GM21447 (cell line): ENCODE measurements around the gene ATP6V0D1.

Experiments
- ATAC-seq: cut with Tn5 transposase; IDR thresholded peaks from one replicate; pipeline ENCODE4 v1.9.1; 2021; ENCODE audit not compliant: unreplicated experiment

Gene ATP6V0D1

GRCh38 chr16:67445913-67446907 lies 34.7 kb downstream of the ATP6V0D1 start:
- no peak for ATAC-seq

GRCh38 chr16:67445441-67445912 lies 35.5 kb downstream of the ATP6V0D1 start:
- ATAC-seq: no peak

DNA sequence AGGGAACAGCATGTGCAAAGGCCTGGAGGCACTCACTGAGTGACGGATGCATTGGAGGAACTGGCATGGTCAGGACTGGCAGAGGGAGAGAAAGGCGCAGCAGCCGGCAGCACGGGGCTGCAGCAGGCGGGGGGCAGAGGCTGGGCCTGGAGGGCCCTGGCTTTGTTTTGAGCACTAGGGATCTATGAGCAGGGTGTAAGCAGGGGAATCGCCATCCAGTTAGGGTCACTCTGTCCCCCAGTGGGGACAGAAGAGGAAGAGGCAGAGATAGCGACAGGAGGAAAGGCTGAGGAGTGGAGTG lies 35.9 kb downstream of the ATP6V0D1 start:
- no peak for ATAC-seq

- no peak for ATAC-seq
Observed at GRCh38 chr16:67444259-67445125, 36.5 kb downstream of the ATP6V0D1 start.

GRCh38 chr16:67443265-67443664 lies 37.7 kb downstream of the ATP6V0D1 start:
- no peak for ATAC-seq

DNA sequence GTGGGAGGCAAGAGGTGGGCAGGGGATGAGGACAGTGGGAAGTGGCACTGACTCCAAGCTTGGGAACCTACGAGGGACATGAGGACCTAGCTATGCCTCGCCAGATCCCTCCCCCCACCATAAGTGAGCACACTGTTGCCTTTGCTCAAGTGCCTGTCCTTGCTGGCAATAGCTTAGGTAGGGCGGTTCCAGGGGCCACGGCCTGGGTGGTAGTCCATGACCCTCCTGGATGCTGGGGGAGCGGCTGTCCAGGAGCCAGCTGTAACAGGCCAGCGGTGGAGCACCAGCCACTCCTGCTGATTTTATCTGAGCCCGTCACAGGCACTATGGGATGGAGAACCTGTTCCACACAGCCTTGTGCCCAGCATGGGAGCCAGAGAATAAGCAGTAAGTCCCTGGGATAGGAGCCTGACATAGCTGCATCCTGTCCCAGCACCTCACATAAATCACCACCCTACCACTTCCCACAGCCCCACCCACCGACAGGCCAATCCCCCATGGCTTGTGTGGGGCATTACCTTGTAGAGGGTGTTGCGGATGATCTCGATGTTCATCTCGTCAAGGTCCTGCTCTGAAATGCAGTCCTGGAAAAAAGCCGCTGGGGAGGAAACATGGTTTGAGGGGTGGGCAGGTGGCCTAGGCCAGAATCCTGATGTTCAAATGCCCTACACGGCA lies 38.2 kb downstream of the ATP6V0D1 start:
- no peak for ATAC-seq

GRCh38 chr16:67441907-67442306 lies 39.0 kb downstream of the ATP6V0D1 start:
- no peak for ATAC-seq

DNA sequence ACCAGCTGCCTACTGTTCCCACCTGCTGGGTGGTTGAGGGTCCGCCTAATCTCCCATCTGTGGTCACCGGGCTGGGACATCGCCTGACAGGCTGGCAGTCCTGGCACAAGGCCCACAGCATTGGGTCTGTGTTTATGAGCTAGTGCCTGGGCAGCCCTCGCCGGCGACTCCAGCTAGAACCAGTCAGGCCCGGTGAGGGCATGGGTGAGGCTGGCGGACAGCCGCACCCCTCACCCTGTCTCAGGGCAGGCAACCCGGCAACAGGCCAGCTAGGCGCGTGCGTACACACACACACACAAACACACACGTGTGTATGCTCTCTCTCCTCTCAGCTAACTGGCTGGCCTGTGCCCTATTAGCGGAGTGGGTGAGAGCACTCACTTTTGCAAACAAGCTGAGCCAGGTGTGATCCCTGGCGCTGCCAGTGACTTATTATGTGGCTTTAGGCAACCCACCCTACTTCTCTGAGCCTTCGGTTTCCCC lies 39.6 kb downstream of the ATP6V0D1 start:
- no peak for ATAC-seq

DNA sequence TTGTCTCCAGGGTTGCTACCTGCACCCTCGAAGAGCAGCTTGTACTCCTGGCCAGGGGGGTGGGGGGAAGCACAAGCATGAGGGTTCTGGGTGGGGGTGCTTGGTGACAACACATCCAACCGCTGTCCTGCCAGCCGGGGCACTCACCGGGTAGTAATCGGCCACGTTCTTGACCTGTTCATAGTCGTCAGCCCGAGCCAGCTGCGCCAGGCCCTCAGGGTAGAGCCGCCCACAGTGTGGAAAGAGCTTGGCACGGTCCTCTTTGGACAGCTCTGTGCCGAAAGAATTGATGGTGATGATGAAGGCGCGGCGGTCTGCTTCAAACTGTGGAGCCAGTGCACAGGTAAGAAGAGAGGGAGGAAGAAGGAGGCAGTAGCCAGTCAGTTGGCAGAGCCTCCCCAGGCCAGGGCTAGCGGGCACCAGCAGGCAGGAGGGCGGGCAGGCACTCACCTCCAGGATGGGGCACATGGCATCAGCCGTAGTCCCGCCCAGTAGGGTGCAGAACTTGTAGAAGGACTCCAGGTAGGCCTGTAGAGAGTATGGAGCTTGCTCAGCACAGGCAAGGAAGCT lies 42.0 kb downstream of the ATP6V0D1 start:
- no peak for ATAC-seq

GRCh38 chr16:67438098-67438791 lies 42.7 kb downstream of the ATP6V0D1 start:
- no peak for ATAC-seq

- ATAC-seq: no peak
Observed at GRCh38 chr16:67437513-67437912, 43.4 kb downstream of the ATP6V0D1 start.

DNA sequence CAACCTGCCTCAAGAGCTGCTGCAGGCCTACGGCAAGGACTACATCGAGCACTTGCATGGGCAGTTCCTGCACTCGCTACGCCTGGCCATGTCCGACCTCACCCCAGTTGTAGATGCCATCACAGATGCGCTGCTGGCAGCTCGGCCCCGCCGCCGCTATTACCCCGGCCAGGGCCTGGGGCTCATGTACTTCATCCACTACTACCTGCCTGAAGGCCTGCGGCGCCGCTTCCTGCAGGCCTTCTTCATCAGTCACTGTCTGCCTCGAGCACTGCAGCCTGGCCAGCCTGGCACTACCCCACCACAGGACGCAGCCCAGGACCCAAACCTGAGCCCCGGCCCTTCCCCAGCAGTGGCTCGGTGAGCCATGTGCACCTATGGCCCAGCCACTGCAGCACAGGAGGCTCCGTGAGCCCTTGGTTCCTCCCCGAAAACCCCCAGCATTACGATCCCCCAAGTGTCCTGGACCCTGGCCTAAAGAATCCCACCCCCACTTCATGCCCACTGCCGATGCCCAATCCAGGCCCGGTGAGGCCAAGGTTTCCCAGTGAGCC lies 44.2 kb downstream of the ATP6V0D1 start:
- ATAC-seq: no peak

- no peak for ATAC-seq
Observed at GRCh38 chr16:67435758-67436164, 45.2 kb downstream of the ATP6V0D1 start.

DNA sequence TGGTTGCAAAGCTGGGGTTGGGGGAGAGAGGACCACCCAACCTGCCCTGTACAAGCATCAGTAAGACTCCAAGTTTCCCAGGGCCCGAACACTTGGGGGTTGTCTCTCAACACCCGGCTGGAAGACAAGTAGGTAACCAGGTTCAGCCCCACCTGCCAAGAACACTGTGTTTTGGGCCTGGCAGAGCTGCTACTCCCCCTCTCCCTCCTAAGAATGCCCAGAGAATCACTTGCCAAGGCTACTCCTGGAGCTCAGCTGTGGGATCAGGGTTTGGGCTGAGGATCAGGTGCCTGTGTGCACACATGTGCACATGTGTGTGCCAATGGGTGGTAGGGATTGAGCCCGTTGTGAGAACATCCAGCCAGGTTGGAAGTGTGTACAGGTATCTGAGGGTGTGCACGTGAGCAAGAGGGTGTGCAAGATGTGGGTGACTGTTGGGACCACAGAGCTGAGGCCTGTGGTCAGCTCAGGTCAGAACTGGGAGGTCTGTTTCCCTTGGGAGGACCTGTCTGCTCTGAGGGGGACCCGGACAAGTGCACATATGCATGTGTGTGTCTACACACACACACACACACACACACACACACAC lies 47.7 kb downstream of the ATP6V0D1 start:
- ATAC-seq: no peak

DNA sequence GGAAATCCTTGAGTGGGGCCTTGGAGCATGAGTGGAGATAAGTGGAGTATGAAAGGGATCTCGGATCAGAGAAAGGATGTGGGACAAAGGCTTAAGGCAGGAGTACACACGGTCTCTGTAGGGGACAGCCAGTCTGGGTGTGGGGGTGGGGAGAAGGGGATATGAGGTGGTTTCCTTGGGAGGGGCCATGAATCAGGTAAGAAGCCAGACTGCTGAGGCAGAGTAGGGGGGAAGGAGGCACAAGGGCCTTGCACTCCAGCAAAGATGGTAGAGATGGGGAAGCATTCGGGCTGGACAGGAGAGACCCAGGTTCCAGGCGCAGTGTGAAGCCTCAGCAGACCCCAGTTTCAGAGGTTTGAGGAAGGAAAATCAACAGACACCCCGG lies 48.5 kb downstream of the ATP6V0D1 start:
- no peak for ATAC-seq

- no peak for ATAC-seq
Observed at GRCh38 chr16:67431775-67432505, 49.0 kb downstream of the ATP6V0D1 start.

DNA sequence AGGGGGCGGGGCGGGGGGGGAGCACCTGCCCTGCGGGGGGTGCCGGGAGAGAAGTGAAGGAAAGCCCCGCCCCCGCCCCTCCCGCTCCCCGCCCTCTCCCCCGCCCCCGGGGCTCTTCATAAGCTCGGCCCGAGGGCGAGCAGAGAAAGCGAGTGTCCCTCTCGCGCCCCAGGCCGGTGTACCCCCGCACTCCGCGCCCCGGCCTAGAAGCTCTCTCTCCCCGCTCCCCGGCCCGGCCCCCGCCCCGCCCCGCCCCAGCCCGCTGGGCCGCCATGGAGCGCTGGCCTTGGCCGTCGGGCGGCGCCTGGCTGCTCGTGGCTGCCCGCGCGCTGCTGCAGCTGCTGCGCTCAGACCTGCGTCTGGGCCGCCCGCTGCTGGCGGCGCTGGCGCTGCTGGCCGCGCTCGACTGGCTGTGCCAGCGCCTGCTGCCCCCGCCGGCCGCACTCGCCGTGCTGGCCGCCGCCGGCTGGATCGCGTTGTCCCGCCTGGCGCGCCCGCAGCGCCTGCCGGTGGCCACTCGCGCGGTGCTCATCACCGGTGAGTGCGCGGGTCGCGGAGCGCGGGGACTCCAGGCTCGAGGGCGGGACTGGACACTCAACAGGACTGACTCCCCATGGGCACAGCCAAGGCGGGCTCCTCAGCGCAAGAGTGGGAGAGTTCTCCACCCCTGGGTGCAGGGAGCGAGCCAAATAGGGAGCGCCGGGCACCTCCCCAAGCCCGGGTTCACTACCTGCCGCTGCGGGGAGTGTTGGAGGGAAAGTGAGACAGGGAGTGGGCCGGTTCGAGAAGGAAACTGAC lies 49.8 kb downstream of the ATP6V0D1 start, which contains the start of gene HSD11B2:
TSS of gene HSD11B2 (plus strand) at position 145 of the 798 bp plus-strand sequence. CDS start at position 273, 128 bp downstream.
- no peak for ATAC-seq

- ATAC-seq: no peak
Observed at GRCh38 chr16:67430504-67430976, 50.4 kb downstream of the ATP6V0D1 start.
